Lung (tissue), 12 donors: ENCODE data around the gene STK24. TPM values are rescaled to one million over a fixed set of nuclear protein-coding genes. Genes with fewer than 3 reads are reported as not detected.
A peak's percentile ranks its signal among the peaks of the same experiment; 100 is the strongest.

Source experiments
- ATAC-seq: fragments of 200-7000 bp; cut with Tn5 transposase; one replicate; pipeline ENCODE4 v1.9.1; 2020; ENCODE audit warnings: moderate number of reproducible peaks; ENCODE audit not compliant: insufficient read depth, low FRiP score
- DNase-seq, 3 donors: peaks; one replicate each; pipeline ENCODE4 v3.0.0-alpha.2; 2013 to 2017
- H3K27ac ChIP-seq, 2 donors: one replicate each; pipeline ENCODE4 v1.5.1; 2013; ENCODE audit warnings: mild to moderate bottlenecking in 2 of 2, moderate library complexity in 2 of 2, control low read depth in 1 of 2, inconsistent platforms in 1 of 2, low read depth in 1 of 2, low read length in 1 of 2
- H3K27me3 ChIP-seq, 3 donors: one replicate each; pipeline ENCODE4 v1.5.1; 2013; ENCODE audit warnings: low read length in 2 of 3; ENCODE audit not compliant: control insufficient read depth in 3 of 3, insufficient read depth in 3 of 3
- H3K36me3 ChIP-seq, 4 donors: one replicate each; pipeline ENCODE4 v1.5.1; 2013; ENCODE audit warnings: low read length in 4 of 4, mild to moderate bottlenecking in 1 of 4, moderate library complexity in 1 of 4; ENCODE audit not compliant: control insufficient read depth in 4 of 4, insufficient read depth in 4 of 4
- H3K4me1 ChIP-seq, 5 donors: one replicate each; pipeline ENCODE4 v1.5.1; 2013; ENCODE audit warnings: low read length in 5 of 5, mild to moderate bottlenecking in 2 of 5, moderate library complexity in 1 of 5; ENCODE audit not compliant: control insufficient read depth in 5 of 5, insufficient read depth in 5 of 5
- H3K4me3 ChIP-seq: one replicate; pipeline ENCODE4 v1.5.1; 2013; ENCODE audit warnings: mild to moderate bottlenecking, control low read depth, moderate library complexity
- H3K9ac ChIP-seq, 2 donors: one replicate each; pipeline ENCODE4 v1.5.1; 2013; ENCODE audit warnings: low read length in 2 of 2, control low read depth in 1 of 2; ENCODE audit not compliant: insufficient read depth in 1 of 2
- H3K9me3 ChIP-seq, 4 donors: one replicate each; pipeline ENCODE4 v1.5.1; 2013; ENCODE audit warnings: low read length in 3 of 4, mild to moderate bottlenecking in 1 of 4, moderate library complexity in 1 of 4; ENCODE audit not compliant: control insufficient read depth in 4 of 4, insufficient read depth in 3 of 4
- CTCF ChIP-seq: IDR thresholded peaks from 2 replicates; pipeline ENCODE4 v1.5.1; 2012; ENCODE audit warnings: mild to moderate bottlenecking; ENCODE audit errors: control extremely low read depth, extremely low read depth
- whole genome bisulfite sequencing, 2 donors: extraction: QIAGEN DNeasy Blood & Tissue Kit; methylation state at CpG; one replicate each; pipeline ENCODE4 v1.1.7; 2013; 5-methylcytosine and 5-hydroxymethylcytosine counted together
- polyA plus RNA-seq, 2 donors: library from polyadenylated mRNA; stranded (reverse); fragments of 200-250 nt; gene quantifications; one replicate each; pipeline ENCODE4 v1.2.1, GENCODE V29; 2013
- total RNA-seq, 2 donors: library from RNA; depleted of rRNA in 1 of 2; stranded (reverse); fragments of >200 nt in 1 of 2; gene quantifications; one replicate each; pipeline ENCODE4 v1.2.1, GENCODE V29; 2014 to 2021
- donor health status: control.
- donor health status: control.
- donor health status: Bipolar disorder and iron deficiency.
- donor health status: healthy.
- donor health status: DM: yes; HTN: yes; CAD: no.

STK24 gene
- total and polyA plus RNA-seq, 4 donors = 38.0 to 102 (median 64.5) TPM

- peak overlapping the region; percentile 1 to 82 for H3K27ac ChIP-seq
- H3K9ac ChIP-seq = peak overlapping the region in 1 of 2 donors; percentile 19
- H3K9me3 ChIP-seq = peaks cover 0 to 1% (median 0%) of the 10 kb centered on the region in 4 donors
- ATAC-seq (peak; percentile 31), DNase-seq (peak; percentile 71 to 87 (median 86))
- peaks cover 0 to 7% (median 6%) of the 10 kb centered on the region in 4 donors for H3K36me3 ChIP-seq
- H3K27me3 ChIP-seq = no peaks in the 10 kb centered on the region
- TF ChIP-seq CTCF = no peak
- H3K4me1 ChIP-seq = peaks cover 7 to 45% (median 14%) of the 10 kb centered on the region in 5 donors
- no peak overlapping the region for H3K4me3 ChIP-seq
- 53 to 62% methylated on average over 15 of the region's 15 CpGs for WGBS, 2 donors
Measured at GRCh38 chr13:98495627-98496478, 81.1 kb downstream of the STK24 start.

GRCh38 chr13:98494769-98495168, 82.1 kb downstream of the STK24 start:
- peaks cover 7 to 41% (median 23%) of the 10 kb centered on the region in 5 donors for H3K4me1 ChIP-seq
- no peak for TF ChIP-seq CTCF
- peaks cover 0 to 7% (median 6%) of the 10 kb centered on the region in 4 donors for H3K36me3 ChIP-seq
- ATAC-seq (no peak), DNase-seq (no peak)
- H3K9ac ChIP-seq = no peak overlapping the region
- H3K4me3 ChIP-seq = no peak overlapping the region
- H3K9me3 ChIP-seq = peaks cover 0 to 1% (median 0%) of the 10 kb centered on the region in 4 donors
- WGBS, 2 donors = 96 to 97% methylated on average over 13 of the region's 13 CpGs
- H3K27ac ChIP-seq = peak overlapping the region in 1 of 2 donors; percentile 6
- no peaks in the 10 kb centered on the region for H3K27me3 ChIP-seq

GRCh38 chr13:98493042-98493712, 83.7 kb downstream of the STK24 start:
- Histone ChIP-seq H3K27me3 (no peaks in the 10 kb centered on the region), H3K9me3 (no peaks in the 10 kb centered on the region), H3K4me3 (no peak overlapping the region), H3K9ac (no peak overlapping the region), H3K4me1 (peaks cover 7 to 41% (median 32%) of the 10 kb centered on the region in 5 donors), H3K36me3 (peaks cover 0 to 5% (median 2%) of the 10 kb centered on the region in 4 donors), H3K27ac (no peak overlapping the region)
- 79 to 83% methylated on average over 6 of the region's 6 CpGs for WGBS, 2 donors
- TF ChIP-seq CTCF = no peak
- ATAC-seq (no peak), DNase-seq (peak in 1 of 3 donors; percentile 53)
